ENCODE measurements around the gene INTS14.

INTS14 gene

GRCh38 chr15:65532738-65533051, 78.2 kb downstream of the INTS14 start:
- DNase-seq (ENCODE audit: low read depth, low spot score) = no peak

- DNase-seq (ENCODE audit: low read depth, low spot score) = no peak
These were observed 80.4 kb downstream of the INTS14 start, which contains the start of gene HACD3 for GRCh38 chr15:65530318-65531111. Gene HACD3, plus strand, starts transcription at chr15:65530463. Its CDS starts 169 bp downstream, at chr15:65530632.

DNA sequence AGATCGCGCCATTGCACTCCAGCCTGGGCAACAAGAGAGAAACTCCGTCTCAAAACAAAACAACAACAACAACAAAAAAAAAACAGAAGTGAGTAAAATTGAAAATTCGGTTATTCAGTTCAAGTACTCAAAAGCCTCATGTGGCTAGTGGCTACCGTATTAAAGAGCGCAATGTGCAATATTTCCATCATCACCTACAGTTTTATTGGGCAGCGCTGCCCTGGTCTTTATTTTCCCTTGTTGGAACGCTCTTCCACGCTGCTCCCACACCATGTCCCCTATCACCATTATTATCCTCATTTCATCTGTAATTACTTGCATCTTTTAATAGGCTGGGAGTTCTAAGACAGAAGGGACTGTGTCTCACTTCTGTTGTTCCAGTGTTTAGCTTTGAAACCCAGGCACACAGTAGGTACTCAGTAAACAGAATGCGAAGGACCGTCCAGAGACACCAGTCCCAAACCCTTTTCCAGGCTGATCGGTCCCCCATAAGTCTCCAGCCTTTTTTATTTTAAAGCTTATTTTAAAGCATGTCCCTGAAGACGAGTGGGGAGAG, 81.1 kb downstream of the INTS14 start:
- DNase-seq (ENCODE audit: low read depth, low spot score) = no peak

All from iPS DF 19.7 (cell line).